Gastroesophageal sphincter (tissue), 4 donors: ENCODE data around the gene AR. TPM values are rescaled to one million over a fixed set of nuclear protein-coding genes. Genes with fewer than 3 reads are reported as not detected.

Experiments
- ATAC-seq: fragments of 150-250 bp; one replicate; pipeline ENCODE4 v1.9.1; 2016; ENCODE audit warnings: mild to moderate bottlenecking, moderate library complexity
- H3K27ac ChIP-seq, 4 donors: fragments of 200-600 bp; sonication (generic) in 3 of 4; 1 replicate in 3 of 4; 2 replicates in 1 of 4; pipeline ENCODE4 v1.5.1; 2016 to 2019
- H3K27me3 ChIP-seq: fragments of 200-600 bp; sonication (generic); one replicate; pipeline ENCODE4 v1.5.1; 2019
- H3K36me3 ChIP-seq, 2 donors: fragments of 200-600 bp; sonication (generic); one replicate each; pipeline ENCODE4 v1.5.1; 2019; ENCODE audit warnings: control low read depth in 1 of 2
- H3K4me1 ChIP-seq, 3 donors: fragments of 200-600 bp; sonication (generic); 1 replicate in 2 of 3; 2 replicates in 1 of 3; pipeline ENCODE4 v1.5.1; 2016 to 2019; ENCODE audit warnings: control low read depth in 2 of 3
- H3K4me3 ChIP-seq, 2 donors: fragments of 200-600 bp; sonication (generic); one replicate each; pipeline ENCODE4 v1.5.1; 2019; ENCODE audit warnings: mild to moderate bottlenecking in 1 of 2, moderate library complexity in 1 of 2
- H3K9me3 ChIP-seq, 3 donors: fragments of 200-600 bp; sonication (generic); one replicate each; pipeline ENCODE4 v1.5.1; 2017 to 2019; ENCODE audit warnings: control low read depth in 2 of 3
- CTCF ChIP-seq, 4 experiments: fragments of 200-600 bp in 2 of 4; fragments of 450-650 bp in 2 of 4; sonication (generic) in 1 of 4; IDR thresholded peaks; one replicate each; pipeline ENCODE4 v1.5.1; 2017 to 2019; ENCODE audit warnings: antibody characterized with exemption in 4 of 4, mild to moderate bottlenecking in 2 of 4, moderate library complexity in 2 of 4
- EP300 ChIP-seq: sonication (generic); formaldehyde crosslinking; IDR thresholded peaks from one replicate; pipeline ENCODE4 v1.6.1; 2017; ENCODE audit warnings: antibody characterized with exemption, mild to moderate bottlenecking
- POLR2A ChIP-seq, 2 donors: fragments of 450-650 bp; IDR thresholded peaks; one replicate each; pipeline ENCODE4 v1.6.1; 2017; ENCODE audit warnings: antibody characterized with exemption in 2 of 2, mild to moderate bottlenecking in 2 of 2, moderate library complexity in 1 of 2
- POLR2AphosphoS5 ChIP-seq: sonication (generic); formaldehyde crosslinking; IDR thresholded peaks from one replicate; pipeline ENCODE4 v1.6.1; 2017; ENCODE audit warnings: antibody characterized with exemption
- WGBS, 2 donors: methylation state at CpG; one replicate each; pipeline ENCODE4 v1.1.5; 2018; ENCODE audit warnings: low coverage in 1 of 2; 5-methylcytosine and 5-hydroxymethylcytosine counted together
- total RNA-seq, 4 donors: library from RNA; depleted of rRNA; stranded (reverse); fragments of >200 nt; gene quantifications; one replicate each; pipeline ENCODE4 v1.1.0, GENCODE V29; 2016

AR gene
- total RNA-seq, 4 donors from 2014 or later = 2.9 to 9.8 (median 6.3) TPM

- Histone ChIP-seq H3K27me3 (no peaks in the 10 kb centered on the region), H3K4me1 (no peaks in the 10 kb centered on the region), H3K36me3 (no peaks in the 10 kb centered on the region), H3K27ac (no peak overlapping the region), H3K9me3 (no peaks in the 10 kb centered on the region), H3K4me3 (no peak overlapping the region)
- no peak for ATAC-seq
- 33 to 50% methylated on average over 1 of the region's 1 CpG for WGBS, 2 donors
- TF ChIP-seq CTCF (IDR thresholded peaks at IDR 0.05) = no peak
- no peak for TF ChIP-seq POLR2AphosphoS5
- TF ChIP-seq POLR2A (IDR thresholded peaks at IDR 0.05) = no peak
- no peak for TF ChIP-seq EP300
Measured at GRCh38 chrX:67726018-67726417, 182.2 kb downstream of the AR start.

GRCh38 chrX:67727576-67727975 lies 183.8 kb downstream of the AR start:
- no peaks in the 10 kb centered on the region for H3K4me1 ChIP-seq
- no peaks in the 10 kb centered on the region for H3K36me3 ChIP-seq
- TF ChIP-seq POLR2A (IDR thresholded peaks at IDR 0.05) (no peak), CTCF (IDR thresholded peaks at IDR 0.05) (no peak), POLR2AphosphoS5 (no peak), EP300 (no peak)
- H3K27me3 ChIP-seq = no peaks in the 10 kb centered on the region
- no peak overlapping the region for H3K27ac ChIP-seq
- H3K4me3 ChIP-seq = no peak overlapping the region
- WGBS, 2 donors = 29% methylated on average over 1 of the region's 2 CpGs; no CpG with 5 or more reads in 1 of the 2 donors
- H3K9me3 ChIP-seq = no peaks in the 10 kb centered on the region
- ATAC-seq = no peak

- no peaks in the 10 kb centered on the region for H3K9me3 ChIP-seq
- no peaks in the 10 kb centered on the region for H3K4me1 ChIP-seq
- no peak overlapping the region for H3K4me3 ChIP-seq
- 50 to 72% methylated on average over 2 of the region's 2 CpGs for WGBS, 2 donors
- ATAC-seq = no peak
- H3K27ac ChIP-seq = no peak overlapping the region
- H3K36me3 ChIP-seq = no peaks in the 10 kb centered on the region
- TF ChIP-seq POLR2A (IDR thresholded peaks at IDR 0.05) (no peak), CTCF (IDR thresholded peaks at IDR 0.05) (no peak), POLR2AphosphoS5 (no peak), EP300 (no peak)
- no peaks in the 10 kb centered on the region for H3K27me3 ChIP-seq
Measured at GRCh38 chrX:67730296-67730695, 186.5 kb downstream of the AR start.

GRCh38 chrX:67731061-67731460 lies 187.2 kb downstream of the AR start:
- TF ChIP-seq POLR2A (IDR thresholded peaks at IDR 0.05) = no peak
- no peaks in the 10 kb centered on the region for H3K36me3 ChIP-seq
- ATAC-seq = no peak
- H3K4me3 ChIP-seq = no peak overlapping the region
- no peak overlapping the region for H3K27ac ChIP-seq
- no peaks in the 10 kb centered on the region for H3K9me3 ChIP-seq
- no peaks in the 10 kb centered on the region for H3K4me1 ChIP-seq
- H3K27me3 ChIP-seq = no peaks in the 10 kb centered on the region

- no peaks in the 10 kb centered on the region for H3K27me3 ChIP-seq
- WGBS, 2 donors = 60 to 80% methylated on average over 1 of the region's 2 CpGs
- ATAC-seq = no peak
- H3K27ac ChIP-seq = no peak overlapping the region
- TF ChIP-seq EP300 (no peak), POLR2A (IDR thresholded peaks at IDR 0.05) (no peak), CTCF (IDR thresholded peaks at IDR 0.05) (no peak), POLR2AphosphoS5 (no peak)
- no peak overlapping the region for H3K4me3 ChIP-seq
- no peaks in the 10 kb centered on the region for H3K4me1 ChIP-seq
- H3K36me3 ChIP-seq = no peaks in the 10 kb centered on the region
- H3K9me3 ChIP-seq = no peaks in the 10 kb centered on the region
Measured at GRCh38 chrX:67732864-67733263, 189.0 kb downstream of the AR start.
